HUES48 (cell line): ENCODE results near the gene SLAMF7.
"Not testable (repeated sequence)": the region's sequence is repeated elsewhere in the genome, so short reads cannot be mapped to it uniquely, and the experiment has no call there.

Source experiments
- H3K27ac ChIP-seq: one replicate; pipeline ENCODE4 v1.7.0; 2013; ENCODE audit warnings: low read depth, low read length, inconsistent platforms
- H3K27me3 ChIP-seq: 2 replicates; pipeline ENCODE4 v1.6.1; 2013; ENCODE audit warnings: mild to moderate bottlenecking, low read length; ENCODE audit not compliant: control insufficient read depth, insufficient read depth
- H3K36me3 ChIP-seq: 2 replicates; pipeline ENCODE4 v1.6.1; 2013; ENCODE audit warnings: low read length; ENCODE audit not compliant: control insufficient read depth, insufficient read depth
- H3K4me1 ChIP-seq: 2 replicates; pipeline ENCODE4 v1.6.1; 2013; ENCODE audit warnings: mild to moderate bottlenecking, low read length; ENCODE audit not compliant: control insufficient read depth, insufficient read depth
- H3K4me3 ChIP-seq: 2 replicates; pipeline ENCODE4 v1.5.1; 2013; ENCODE audit warnings: mild to moderate bottlenecking, low read depth, low read length
- H3K9ac ChIP-seq: 2 replicates; pipeline ENCODE4 v1.6.1; 2013; ENCODE audit warnings: mild to moderate bottlenecking, low read depth, low read length, moderate library complexity
- H3K9me3 ChIP-seq: 2 replicates; pipeline ENCODE4 v1.6.1; 2013; ENCODE audit warnings: low read length; ENCODE audit not compliant: control insufficient read depth, insufficient read depth

SLAMF7 gene, protein sequence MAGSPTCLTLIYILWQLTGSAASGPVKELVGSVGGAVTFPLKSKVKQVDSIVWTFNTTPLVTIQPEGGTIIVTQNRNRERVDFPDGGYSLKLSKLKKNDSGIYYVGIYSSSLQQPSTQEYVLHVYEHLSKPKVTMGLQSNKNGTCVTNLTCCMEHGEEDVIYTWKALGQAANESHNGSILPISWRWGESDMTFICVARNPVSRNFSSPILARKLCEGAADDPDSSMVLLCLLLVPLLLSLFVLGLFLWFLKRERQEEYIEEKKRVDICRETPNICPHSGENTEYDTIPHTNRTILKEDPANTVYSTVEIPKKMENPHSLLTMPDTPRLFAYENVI

DNA sequence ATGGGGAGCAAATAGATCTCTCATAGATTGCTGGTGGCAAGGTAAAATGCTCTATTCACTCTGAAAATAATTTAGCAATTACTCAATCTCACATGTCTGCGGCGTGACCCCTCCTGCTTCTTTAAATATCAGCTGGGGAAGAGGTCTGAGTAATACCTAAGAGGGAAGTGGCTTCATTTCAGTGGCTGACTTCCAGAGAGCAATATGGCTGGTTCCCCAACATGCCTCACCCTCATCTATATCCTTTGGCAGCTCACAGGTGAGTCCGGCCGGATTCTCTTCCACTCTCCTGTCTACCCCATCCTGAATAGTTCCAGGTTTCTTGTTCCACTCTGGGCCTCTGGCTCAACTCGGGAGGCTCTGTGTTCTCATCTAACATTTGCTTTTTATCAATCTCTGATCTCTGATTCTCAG is at the start of gene SLAMF7:
SLAMF7 (plus strand) TSS at position 150 of the 414 bp plus-strand sequence; CDS start at position 205, 55 bp downstream.
- no peaks in the 10 kb centered on the region for H3K4me1 ChIP-seq
- no peak within 1 kb of the TSS for H3K27ac ChIP-seq
- no peak within 1 kb of the TSS for H3K4me3 ChIP-seq
- peaks cover 7% of the 10 kb centered on the region; the same call in 1 of the 2 replicates for H3K9me3 ChIP-seq
- no peak within 1 kb of the TSS for H3K9ac ChIP-seq
- no peaks in the 10 kb centered on the region for H3K36me3 ChIP-seq
- H3K27me3 ChIP-seq = no peaks in the 10 kb centered on the region

DNA sequence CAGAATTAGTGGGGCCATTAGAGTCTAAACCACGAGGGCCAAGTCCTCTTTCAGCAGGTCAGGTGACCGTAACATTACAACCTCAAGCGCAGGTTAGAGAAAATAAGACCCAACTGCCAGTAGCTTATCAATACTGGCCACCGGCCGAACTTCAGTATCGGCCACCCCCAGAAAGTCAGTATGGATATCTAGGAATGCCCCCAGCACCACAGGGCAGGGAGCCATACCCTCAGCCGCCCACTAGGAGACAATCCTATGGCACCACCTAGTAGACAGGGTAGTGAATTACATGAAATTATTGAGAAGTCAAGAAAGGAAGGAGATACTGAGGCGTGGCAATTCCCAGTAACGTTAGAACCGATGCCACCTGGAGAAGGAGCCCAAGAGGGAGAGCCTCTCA is 46.7 kb upstream of the SLAMF7 start:
- not testable (repeated sequence) for H3K4me1 ChIP-seq

DNA sequence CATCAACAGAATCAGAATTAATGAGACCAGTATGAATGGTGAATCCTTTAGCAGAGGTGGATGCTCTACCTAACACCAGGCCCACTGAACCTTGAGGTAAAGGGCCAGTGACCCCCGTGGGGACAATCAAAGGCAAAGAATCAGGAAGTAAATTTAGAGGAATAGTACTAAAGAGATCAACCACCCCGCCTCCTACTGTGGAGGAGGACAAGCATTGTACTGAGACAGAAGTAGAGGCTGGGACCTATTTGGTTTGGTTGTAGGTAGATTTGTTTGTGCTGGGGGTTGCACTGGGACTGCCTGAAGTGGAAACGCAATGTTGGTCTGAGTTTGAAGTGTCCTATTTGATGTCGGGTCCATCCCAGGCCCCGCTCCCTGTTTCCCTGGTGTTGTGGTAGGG is 36.9 kb upstream of the SLAMF7 start:
- H3K36me3 ChIP-seq = no peaks in the 10 kb centered on the region
- no peaks in the 10 kb centered on the region for H3K9me3 ChIP-seq
- no peak overlapping the region for H3K4me3 ChIP-seq
- no peak overlapping the region for H3K9ac ChIP-seq
- no peaks in the 10 kb centered on the region for H3K27me3 ChIP-seq
- no peak overlapping the region for H3K27ac ChIP-seq
- peaks cover 6% of the 10 kb centered on the region; the same call in 1 of the 2 replicates for H3K4me1 ChIP-seq

More for the DNA sequence above, 46.7 kb upstream of the SLAMF7 start:
- H3K36me3 ChIP-seq, H3K9me3 ChIP-seq, H3K27ac ChIP-seq, H3K27me3 ChIP-seq, H3K4me3 ChIP-seq, H3K9ac ChIP-seq: not testable (repeated sequence)

DNA sequence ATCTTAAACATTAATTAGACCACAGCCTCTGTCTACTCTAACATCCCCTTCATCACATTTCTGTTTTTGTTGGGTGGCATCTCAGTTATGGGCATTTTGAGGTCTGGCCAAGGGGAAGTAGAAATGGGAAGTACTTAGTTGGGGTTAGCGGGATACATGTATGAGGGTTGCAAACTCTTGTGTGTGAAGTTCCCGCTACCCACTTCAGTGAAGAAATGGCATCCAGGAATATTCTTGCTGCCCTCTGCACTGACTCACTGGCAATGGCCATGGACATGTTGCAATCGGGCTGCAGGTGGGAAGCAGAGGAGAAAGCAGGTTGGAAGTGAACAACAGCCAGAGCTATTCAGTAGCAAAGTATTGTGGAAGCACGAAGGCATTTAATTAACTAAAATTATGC is 34.8 kb upstream of the SLAMF7 start:
- Histone ChIP-seq H3K27me3 (no peaks in the 10 kb centered on the region), H3K27ac (no peak overlapping the region), H3K4me1 (peaks cover 6% of the 10 kb centered on the region; the same call in 1 of the 2 replicates), H3K9me3 (no peaks in the 10 kb centered on the region), H3K9ac (no peak overlapping the region), H3K36me3 (no peaks in the 10 kb centered on the region), H3K4me3 (no peak overlapping the region)

DNA sequence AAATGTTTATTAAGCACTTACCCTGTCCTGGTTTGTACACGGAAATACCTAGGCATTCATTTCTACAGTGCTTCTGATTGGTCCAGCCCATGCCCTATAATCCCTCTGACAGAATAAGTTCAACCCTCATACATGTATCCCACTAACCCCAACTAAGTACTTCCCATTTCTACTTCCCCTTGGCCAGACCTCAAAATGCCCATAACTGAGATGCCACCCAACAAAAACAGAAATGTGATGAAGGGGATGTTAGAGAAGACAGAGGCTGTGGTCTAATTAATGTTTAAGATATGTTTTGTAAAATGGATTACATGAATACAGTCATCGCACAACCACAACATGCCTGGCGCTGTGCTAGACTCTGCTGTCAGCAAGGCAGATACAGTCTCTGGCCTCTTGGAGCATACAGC is 33.8 kb upstream of the SLAMF7 start:
- H3K4me1 ChIP-seq, H3K9ac ChIP-seq: not testable (repeated sequence)

DNA sequence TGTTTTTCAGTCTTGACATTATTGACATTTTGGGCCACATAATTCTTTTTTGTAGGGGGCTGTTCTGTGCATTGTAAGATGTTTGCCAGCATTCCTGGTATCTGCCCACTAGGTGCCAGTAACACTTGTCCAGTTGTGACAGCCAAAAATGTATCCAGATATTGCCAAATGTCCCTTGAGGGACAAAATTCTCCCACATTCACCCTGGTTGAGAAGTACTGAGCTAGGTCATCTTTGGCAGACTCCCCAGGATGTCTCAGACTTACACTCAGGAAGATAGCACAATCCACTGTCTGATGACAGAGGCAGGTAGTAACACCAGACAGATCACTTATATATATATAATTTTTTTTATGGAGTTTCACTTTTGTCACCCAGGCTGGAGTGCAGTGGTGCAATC is 33.3 kb upstream of the SLAMF7 start:
- no peaks in the 10 kb centered on the region for H3K9me3 ChIP-seq
- no peaks in the 10 kb centered on the region for H3K36me3 ChIP-seq
- H3K4me3 ChIP-seq = no peak overlapping the region
- H3K27me3 ChIP-seq = no peaks in the 10 kb centered on the region
- no peak overlapping the region for H3K27ac ChIP-seq
- H3K9ac ChIP-seq = no peak overlapping the region
- H3K4me1 ChIP-seq = peaks cover 6% of the 10 kb centered on the region; the same call in 1 of the 2 replicates

More for the DNA sequence above, 33.8 kb upstream of the SLAMF7 start:
- H3K36me3 ChIP-seq, H3K4me3 ChIP-seq, H3K27ac ChIP-seq, H3K27me3 ChIP-seq, H3K9me3 ChIP-seq: not testable (repeated sequence)

DNA sequence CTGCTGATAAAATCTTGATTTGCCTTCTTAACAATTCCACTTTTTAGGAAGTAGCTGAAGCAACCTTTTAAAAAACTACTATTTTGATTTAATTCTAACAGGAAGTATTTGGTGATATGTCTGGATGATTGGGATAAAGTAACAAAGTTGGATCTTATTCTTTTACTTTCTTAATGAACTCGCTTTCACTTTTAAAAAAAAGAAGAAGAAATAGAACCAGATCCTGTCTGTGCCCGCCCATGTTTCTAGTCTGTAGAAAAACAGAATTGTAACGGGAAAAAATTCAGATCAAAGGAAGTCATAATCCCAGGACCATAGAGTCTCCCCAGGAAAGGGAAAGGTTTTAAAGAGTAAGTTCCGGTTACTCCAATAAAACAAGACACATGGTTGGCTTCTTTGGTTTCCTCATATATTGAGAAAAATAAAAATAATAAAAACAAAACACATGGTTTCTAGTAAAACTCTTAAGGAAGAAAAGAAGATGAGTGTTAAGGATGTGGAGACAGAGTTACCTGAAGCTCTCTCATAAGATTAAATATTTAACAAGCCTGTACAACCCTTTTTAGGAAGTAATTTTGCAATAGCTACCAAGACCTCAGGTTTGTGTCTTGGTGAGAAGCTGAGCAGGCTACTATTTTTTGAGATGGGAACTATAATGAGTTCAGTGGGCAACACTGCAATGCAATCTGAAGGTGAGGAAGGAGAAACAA is 32.4 kb upstream of the SLAMF7 start:
- no peak overlapping the region for H3K4me3 ChIP-seq
- H3K9me3 ChIP-seq = no peaks in the 10 kb centered on the region
- H3K27ac ChIP-seq = no peak overlapping the region
- no peaks in the 10 kb centered on the region for H3K27me3 ChIP-seq
- H3K4me1 ChIP-seq = peaks cover 6% of the 10 kb centered on the region; the same call in 1 of the 2 replicates
- H3K9ac ChIP-seq = no peak overlapping the region
- H3K36me3 ChIP-seq = no peaks in the 10 kb centered on the region

DNA sequence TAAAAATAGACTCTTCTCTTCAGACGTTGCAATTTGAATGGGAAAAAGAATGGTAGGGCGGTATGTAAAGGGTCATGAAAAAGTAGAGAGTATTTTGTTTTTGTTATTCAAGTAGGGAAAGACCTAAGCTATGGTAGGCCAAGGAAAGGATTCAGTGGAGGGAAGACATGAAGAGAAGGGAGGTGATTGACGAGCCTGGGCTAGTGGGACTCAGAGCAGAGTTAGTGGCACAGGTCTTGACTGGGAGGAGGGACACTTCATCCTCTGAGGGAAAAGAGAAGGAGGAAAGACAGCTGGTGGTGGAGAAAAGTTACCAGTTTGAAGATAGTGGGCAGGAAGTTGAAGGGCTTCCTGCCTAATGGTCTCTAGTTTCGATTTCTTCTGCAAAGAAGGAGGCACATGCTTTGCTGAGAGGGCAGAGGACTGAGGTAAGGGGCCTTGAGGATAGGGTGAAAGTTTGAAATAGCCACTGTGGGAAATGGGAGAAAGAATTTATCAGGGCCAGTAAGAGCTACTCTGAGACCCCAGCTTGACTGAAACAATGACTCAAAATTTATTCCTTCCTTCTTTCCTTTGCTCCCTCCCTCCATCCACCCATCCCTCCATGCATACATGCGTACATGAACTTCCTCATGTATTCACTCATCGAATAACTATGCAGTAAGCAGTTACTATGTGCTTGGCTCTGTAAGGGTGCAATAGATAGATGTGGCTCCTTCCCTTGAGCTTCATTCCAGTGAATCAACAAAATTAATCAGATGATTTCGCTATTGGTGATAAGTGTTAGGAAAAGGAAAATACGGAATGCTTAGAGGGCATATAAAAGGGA is 31.6 kb upstream of the SLAMF7 start:
- peaks cover 6% of the 10 kb centered on the region; the same call in 1 of the 2 replicates for H3K4me1 ChIP-seq
- no peaks in the 10 kb centered on the region for H3K36me3 ChIP-seq
- no peak overlapping the region for H3K4me3 ChIP-seq
- no peaks in the 10 kb centered on the region for H3K9me3 ChIP-seq
- no peaks in the 10 kb centered on the region for H3K27me3 ChIP-seq
- no peak overlapping the region for H3K9ac ChIP-seq
- no peak overlapping the region for H3K27ac ChIP-seq

DNA sequence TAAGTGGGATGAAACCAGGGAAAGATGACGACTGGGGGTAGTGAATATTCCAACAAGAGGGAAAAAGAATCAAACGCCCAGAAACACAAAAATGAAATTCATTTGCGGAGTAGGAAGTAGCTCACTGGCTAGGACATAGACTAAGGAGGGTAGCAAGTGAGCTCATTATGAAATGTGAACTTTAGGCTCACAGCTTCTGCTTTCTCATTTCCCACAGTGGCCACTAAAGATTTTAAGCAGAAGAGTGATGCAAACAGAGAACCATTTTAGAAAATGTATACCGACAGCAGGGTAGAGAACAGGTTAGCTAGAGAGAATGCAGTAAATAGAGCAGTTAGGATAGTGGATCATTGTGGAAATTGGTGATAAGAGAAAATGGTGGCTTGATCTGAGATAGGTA is 30.9 kb upstream of the SLAMF7 start:
- H3K36me3 ChIP-seq = no peaks in the 10 kb centered on the region
- no peaks in the 10 kb centered on the region for H3K9me3 ChIP-seq
- H3K27me3 ChIP-seq = no peaks in the 10 kb centered on the region
- H3K4me3 ChIP-seq = no peak overlapping the region
- H3K9ac ChIP-seq = no peak overlapping the region
- H3K27ac ChIP-seq = no peak overlapping the region
- peaks cover 4% of the 10 kb centered on the region; the same call in 1 of the 2 replicates for H3K4me1 ChIP-seq

DNA sequence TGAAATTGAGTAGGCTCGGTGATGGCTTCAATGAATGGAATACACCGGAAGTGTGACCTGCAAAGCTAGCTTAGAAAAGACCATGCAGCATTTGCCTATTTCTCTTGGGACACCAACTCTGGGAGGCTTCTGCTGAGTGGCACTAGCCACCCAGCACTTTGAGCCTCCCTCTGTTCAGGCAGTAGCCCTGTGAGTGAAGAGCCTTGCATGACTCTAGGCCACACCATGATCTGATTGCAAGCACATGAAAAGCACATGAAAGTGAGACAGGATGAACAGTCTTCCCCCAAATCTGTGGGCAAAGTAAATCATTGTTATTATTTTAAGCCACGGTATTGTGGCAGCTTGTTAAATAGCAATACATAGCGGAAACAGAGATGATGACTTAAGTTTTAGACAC is 30.2 kb upstream of the SLAMF7 start:
- Histone ChIP-seq H3K36me3 (no peaks in the 10 kb centered on the region), H3K27ac (no peak overlapping the region), H3K9me3 (no peaks in the 10 kb centered on the region), H3K9ac (no peak overlapping the region), H3K4me1 (no peaks in the 10 kb centered on the region), H3K27me3 (no peaks in the 10 kb centered on the region), H3K4me3 (no peak overlapping the region)
